PFSK-1 (cell line): ENCODE data around the gene MYO5B.

Experiments used
- FOXP2 ChIP-seq: optimal IDR thresholded peaks from 2 replicates; pipeline ENCODE3; 2011; ENCODE audit warnings: borderline replicate concordance, control low read depth, inconsistent platforms; ENCODE audit not compliant: insufficient read depth; ENCODE audit errors: extremely low read length, extremely low read depth
- POLR2AphosphoS5 ChIP-seq: IDR thresholded peaks from 2 replicates; pipeline ENCODE4 v1.6.1; 2012; ENCODE audit warnings: low read depth, mild to moderate bottlenecking, control low read depth, low read length, moderate library complexity
- SIN3A ChIP-seq: IDR thresholded peaks from 2 replicates; pipeline ENCODE4 v1.6.1; 2012; ENCODE audit warnings: mild to moderate bottlenecking, low read length, moderate library complexity, borderline replicate concordance; ENCODE audit not compliant: insufficient read depth
- TAF1 ChIP-seq: IDR thresholded peaks from 2 replicates; pipeline ENCODE4 v1.6.1; 2012; ENCODE audit warnings: low read length, control low read depth, borderline replicate concordance; ENCODE audit not compliant: insufficient read depth
- TF ChIP-seq, protein P1 (sequence below), 2 experiments: IDR thresholded peaks; 2 replicates each; pipeline versions ENCODE4 v1.6.1 to v1.8.0; 2011 to 2012; ENCODE audit warnings: low read depth in 2 of 2, low read length in 2 of 2, control low read depth in 1 of 2, inconsistent platforms in 1 of 2, mild to moderate bottlenecking in 1 of 2, moderate library complexity in 1 of 2; ENCODE audit not compliant: insufficient read depth in 1 of 2

MYO5B gene

GRCh38 chr18:49980896-49981295 is 214.1 kb downstream of the MYO5B start:
- TF ChIP-seq TAF1 (no peak), POLR2AphosphoS5 (no peak), SIN3A (no peak), FOXP2 (no peak)
- TF ChIP-seq, protein P1, sequence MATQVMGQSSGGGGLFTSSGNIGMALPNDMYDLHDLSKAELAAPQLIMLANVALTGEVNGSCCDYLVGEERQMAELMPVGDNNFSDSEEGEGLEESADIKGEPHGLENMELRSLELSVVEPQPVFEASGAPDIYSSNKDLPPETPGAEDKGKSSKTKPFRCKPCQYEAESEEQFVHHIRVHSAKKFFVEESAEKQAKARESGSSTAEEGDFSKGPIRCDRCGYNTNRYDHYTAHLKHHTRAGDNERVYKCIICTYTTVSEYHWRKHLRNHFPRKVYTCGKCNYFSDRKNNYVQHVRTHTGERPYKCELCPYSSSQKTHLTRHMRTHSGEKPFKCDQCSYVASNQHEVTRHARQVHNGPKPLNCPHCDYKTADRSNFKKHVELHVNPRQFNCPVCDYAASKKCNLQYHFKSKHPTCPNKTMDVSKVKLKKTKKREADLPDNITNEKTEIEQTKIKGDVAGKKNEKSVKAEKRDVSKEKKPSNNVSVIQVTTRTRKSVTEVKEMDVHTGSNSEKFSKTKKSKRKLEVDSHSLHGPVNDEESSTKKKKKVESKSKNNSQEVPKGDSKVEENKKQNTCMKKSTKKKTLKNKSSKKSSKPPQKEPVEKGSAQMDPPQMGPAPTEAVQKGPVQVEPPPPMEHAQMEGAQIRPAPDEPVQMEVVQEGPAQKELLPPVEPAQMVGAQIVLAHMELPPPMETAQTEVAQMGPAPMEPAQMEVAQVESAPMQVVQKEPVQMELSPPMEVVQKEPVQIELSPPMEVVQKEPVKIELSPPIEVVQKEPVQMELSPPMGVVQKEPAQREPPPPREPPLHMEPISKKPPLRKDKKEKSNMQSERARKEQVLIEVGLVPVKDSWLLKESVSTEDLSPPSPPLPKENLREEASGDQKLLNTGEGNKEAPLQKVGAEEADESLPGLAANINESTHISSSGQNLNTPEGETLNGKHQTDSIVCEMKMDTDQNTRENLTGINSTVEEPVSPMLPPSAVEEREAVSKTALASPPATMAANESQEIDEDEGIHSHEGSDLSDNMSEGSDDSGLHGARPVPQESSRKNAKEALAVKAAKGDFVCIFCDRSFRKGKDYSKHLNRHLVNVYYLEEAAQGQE (IDR thresholded peaks at IDR 0.05; ENCODE audit: insufficient read depth in 1 of 2, low read depth in 2 of 2, low read length in 2 of 2) = no peak

GRCh38 chr18:49976795-49977560 is 218.0 kb downstream of the MYO5B start:
- TF ChIP-seq SIN3A (no peak), TAF1 (no peak), POLR2AphosphoS5 (no peak), FOXP2 (no peak)

DNA sequence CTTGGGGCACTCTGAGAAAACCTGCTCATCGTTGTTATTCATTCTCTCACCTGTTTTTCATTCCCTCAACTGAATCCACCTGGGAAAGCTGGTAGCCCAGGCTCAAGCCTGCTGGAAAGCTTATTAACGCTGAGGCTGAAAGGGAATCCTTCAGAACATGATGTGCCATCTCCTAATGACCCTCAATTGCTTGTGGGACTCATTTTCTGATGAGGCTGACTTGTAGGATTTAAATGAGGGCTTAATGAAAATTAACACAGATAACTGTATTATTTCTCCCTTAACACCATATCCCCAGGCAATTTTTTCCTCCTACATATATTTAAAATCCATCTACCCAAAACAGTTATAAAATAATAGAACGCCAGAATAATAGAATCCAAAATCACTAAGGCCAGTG is 218.9 kb downstream of the MYO5B start:
- TF ChIP-seq SIN3A = no peak
- no peak for TF ChIP-seq FOXP2
- no peak for TF ChIP-seq TAF1
- TF ChIP-seq, protein P1 (IDR thresholded peaks at IDR 0.05; ENCODE audit: insufficient read depth in 1 of 2, low read depth in 2 of 2, low read length in 2 of 2) = no peak
- TF ChIP-seq POLR2AphosphoS5 = no peak

GRCh38 chr18:49974079-49974478 is 220.9 kb downstream of the MYO5B start:
- no peak for TF ChIP-seq FOXP2
- TF ChIP-seq TAF1 = no peak
- TF ChIP-seq SIN3A = no peak
- no peak for TF ChIP-seq POLR2AphosphoS5
- TF ChIP-seq, protein P1 (IDR thresholded peaks at IDR 0.05; ENCODE audit: insufficient read depth in 1 of 2, low read depth in 2 of 2, low read length in 2 of 2) = no peak

DNA sequence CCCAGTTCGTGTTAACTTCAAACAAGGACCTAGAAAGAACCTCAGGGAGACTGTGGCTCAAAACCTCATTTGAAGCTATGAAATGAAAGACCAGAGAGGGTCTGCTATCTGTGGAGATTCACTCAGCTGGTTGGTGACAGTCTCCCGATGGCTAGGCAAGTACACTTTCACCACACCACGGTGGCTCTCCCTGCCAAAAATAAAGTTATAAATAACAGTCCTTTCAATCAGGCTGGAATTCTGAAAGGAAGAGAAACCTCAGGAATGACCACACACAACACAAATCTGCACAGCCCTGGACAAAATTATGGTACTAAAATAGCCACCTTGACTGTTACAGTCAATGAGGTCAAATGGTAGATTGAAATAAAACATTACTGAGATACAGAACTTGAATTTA is 221.4 kb downstream of the MYO5B start:
- TF ChIP-seq SIN3A = no peak
- TF ChIP-seq POLR2AphosphoS5 = no peak
- no peak for TF ChIP-seq FOXP2
- no peak for TF ChIP-seq TAF1
- TF ChIP-seq, protein P1 (IDR thresholded peaks at IDR 0.05; ENCODE audit: insufficient read depth in 1 of 2, low read depth in 2 of 2, low read length in 2 of 2) = no peak
